ENCODE measurements around the gene CDK17.

GRCh38 chr12:96419576-96420276 lies 19.5 kb upstream of the CDK17 start:
- TF ChIP-seq CTCF (IDR thresholded peaks at IDR 0.05 in 2 of 3, conservative IDR thresholded peaks at IDR 0.05 in 1 of 3; ENCODE audit: borderline replicate concordance in 1 of 3, insufficient read depth in 1 of 3, low read depth in 2 of 3, low read length in 2 of 3) = no peak
- TF ChIP-seq POLR2AphosphoS5 (IDR thresholded peaks at IDR 0.05; ENCODE audit: low read depth, low read length) = no peak
- TF ChIP-seq POLR2A (IDR thresholded peaks at IDR 0.05; ENCODE audit: borderline replicate concordance, extremely low read depth, insufficient read depth, insufficient read length) = no peak
- TF ChIP-seq TCF7L2 (IDR thresholded peaks at IDR 0.05; ENCODE audit: borderline replicate concordance, extremely low read depth, insufficient read depth, insufficient read length) = no peak
- TF ChIP-seq EZH2 (IDR thresholded peaks at IDR 0.05) = no peak

Measured in HCT116 (cell line).